GM11168 (cell line): ENCODE results near the gene SYNE2.

Experiments
- in situ Hi-C: fragments of 300-500 bp; cut with MboI; formaldehyde crosslinking; loops from one replicate; pipeline ENCODE4 v1.12.0; 2022; ENCODE audit warnings: low sequenced_read_pairs; ENCODE audit not compliant: unreplicated experiment

SYNE2 gene

GRCh38 chr14:64233531-64234190 is 380.9 kb downstream of the SYNE2 start:
- in situ Hi-C loops = no loop called here

DNA sequence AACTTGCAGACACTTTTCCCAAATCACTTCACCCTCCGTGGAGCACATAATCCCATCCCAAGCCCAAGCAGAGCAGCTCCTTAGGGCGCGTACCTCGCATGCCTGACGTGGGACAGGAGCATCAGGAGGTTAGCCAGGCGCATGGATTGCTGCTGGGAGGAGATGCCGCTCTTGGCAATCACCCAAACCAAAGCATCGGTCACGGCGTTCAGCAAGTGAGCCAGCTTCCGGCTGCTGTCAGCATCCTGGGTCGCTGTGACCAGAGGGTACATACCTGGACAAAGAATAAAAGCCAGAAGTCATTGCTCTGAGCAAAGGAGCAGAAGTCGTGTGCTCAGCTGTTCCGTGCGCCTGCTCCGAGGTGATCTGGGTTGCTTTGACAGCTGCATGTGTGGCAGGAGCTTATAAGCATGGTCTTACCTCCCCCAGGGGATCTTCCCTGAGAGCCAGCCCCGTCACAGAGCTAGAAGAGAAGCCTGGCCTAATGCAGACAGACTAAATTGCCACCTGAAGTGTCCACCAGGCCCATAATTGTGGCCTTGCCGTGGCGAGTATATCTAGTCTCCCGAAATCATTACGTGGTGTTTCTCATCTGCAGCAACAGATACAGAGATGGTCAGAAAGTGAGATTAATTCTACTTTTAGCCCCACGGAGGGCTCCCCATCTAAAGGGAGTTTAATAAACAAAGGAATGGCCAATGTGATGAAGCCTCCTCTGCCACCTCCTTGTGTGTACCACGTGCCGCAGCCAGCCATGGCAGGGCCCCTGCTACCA is 382.3 kb downstream of the SYNE2 start:
- in situ Hi-C loops = no loop called here

DNA sequence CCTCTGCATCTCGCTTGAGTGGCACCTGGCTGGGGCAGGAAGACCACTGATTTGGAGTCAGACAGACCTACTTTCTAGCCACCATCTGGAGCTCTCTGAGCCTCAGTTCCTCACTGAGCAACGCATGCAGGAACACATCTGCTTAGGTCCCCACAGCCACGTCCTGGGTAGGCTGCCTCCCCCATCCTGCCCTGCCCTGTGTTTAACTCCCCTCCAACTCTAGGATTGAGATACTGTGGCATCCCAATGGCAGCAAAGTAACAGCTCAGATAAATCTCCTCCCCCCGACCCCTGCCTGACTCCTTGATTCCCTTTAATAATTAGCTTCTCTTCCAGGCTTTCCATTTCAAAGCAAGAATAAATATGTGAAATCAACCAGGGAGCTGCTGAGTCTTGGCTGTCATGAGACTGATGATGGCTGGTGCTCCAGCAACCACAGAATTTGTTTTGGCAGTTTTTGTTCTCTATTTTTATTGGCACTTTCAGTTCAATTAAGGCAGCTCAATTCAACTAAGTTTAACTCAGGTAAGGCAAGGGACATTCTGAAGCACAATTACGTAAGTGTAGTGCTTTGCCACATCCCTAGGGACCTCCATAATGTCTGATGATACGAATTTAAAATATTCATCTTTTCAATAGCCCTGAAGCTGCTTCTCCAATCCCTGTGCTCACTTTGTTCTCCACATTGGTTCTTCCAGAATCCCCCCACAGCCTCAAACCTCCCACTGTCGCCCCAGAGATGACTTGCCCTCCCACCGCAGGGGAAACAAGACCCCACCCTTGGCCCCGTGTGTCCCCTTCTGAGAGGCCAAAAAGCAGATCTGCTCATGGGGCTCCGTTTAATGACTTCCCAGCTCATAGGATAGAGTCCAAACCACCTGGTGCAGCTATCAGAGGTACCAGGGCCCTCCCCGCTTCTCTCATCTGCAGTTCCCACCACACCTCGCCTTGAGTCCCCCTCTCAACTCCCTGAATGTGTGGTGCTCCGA is 383.1 kb downstream of the SYNE2 start:
- in situ Hi-C loops = no loop called here

GRCh38 chr14:64238049-64238448 is 385.2 kb downstream of the SYNE2 start:
- in situ Hi-C loops = no loop called here

DNA sequence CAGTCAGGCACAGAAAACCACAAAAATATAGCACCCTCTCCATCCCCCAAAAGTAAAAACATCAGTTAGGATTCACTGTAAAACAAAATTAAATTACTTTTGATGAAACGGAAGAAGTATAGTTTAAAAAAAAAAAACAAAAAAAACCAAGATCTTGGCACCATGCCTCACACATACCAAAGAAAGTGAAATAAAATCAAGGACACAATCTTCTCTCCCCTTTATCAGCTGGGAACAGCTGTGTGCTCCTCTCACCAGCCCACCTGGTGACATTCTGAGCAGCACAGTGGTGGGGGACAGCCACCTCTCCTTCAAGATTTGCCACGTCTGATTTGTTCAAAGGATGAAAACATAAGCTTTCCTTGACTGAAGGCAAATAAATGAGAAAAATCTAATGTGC is 385.8 kb downstream of the SYNE2 start:
- in situ Hi-C loops = no loop called here

DNA sequence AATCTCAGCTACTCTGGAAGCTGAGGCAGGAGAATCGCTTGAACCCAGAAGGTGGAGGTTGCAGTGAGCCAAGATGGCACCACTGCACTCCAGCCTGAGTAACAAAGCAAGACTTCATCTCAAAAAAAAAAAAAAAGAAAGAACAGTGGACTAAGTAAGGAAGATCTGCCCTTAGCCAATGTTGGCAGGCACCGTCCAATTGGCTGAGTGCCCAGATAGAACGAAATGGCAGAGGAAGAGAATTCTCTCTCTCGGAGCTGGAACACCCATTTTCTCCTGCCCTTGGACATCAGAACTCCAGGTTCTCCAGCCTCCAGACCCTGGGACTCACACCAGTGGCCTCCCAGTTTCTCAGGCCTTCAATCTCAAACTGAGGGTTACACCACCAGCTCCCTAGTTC is 391.5 kb downstream of the SYNE2 start:
- in situ Hi-C loops = no loop called here

DNA sequence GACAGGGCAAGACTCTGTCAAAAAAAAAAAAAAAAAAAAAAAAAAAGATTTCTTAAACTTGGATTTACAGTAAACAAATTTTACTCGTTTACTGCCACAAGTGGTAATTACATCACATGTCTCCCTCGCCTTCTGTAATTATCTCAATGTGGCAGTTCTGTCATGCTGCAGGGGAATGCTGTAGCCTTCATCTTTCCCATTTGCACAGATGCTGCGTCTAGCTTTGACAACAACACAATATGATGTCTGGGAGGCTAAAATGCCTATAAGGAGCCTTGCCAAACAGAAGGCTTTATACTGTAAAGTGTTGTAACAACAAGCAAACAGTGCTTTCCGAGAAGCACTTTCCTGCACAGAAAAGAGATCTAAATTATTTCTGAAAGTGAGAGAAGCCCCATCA is 392.7 kb downstream of the SYNE2 start:
- in situ Hi-C loops = no loop called here

DNA sequence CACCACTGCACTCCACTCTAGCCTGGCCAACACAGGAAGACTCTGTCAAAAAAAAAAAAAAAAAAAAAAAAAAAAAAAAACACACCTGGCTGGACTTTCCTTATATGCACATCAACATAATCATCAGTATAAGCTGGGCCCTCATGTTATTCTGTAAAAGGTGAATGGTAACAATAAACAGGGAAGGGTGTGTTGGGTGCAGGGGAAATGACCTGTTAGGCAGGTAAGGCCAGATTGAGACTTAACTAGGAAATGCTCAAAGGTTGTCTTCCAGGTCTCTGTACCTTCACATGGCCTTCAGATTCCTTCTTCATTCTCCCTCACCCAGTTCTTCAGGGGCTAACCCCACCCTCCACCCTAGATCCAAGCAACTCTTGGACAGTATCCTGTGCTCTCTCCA is 393.9 kb downstream of the SYNE2 start:
- in situ Hi-C loops = no loop called here

DNA sequence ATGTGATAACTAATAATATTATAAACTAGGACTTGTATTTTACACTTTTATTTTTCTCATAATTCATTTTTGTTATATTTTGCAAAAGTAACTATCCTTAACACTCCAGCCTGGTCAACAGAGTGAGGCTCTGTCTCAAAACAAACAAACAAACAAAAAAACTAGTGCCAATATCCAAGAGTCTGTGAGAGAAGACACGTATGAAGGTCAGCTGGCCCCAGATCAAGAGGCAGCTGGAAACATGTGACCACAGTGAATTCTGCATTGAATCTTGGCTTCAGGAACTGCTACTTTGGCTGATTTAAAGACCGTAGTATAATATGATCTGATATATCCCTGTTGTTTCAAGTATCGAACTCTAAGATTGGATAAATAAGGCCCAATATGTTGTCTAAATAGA is 394.4 kb downstream of the SYNE2 start:
- in situ Hi-C loops = no loop called here

- in situ Hi-C loops = no loop called here
Observed at GRCh38 chr14:64248689-64249088, 395.9 kb downstream of the SYNE2 start.

- in situ Hi-C loops = no loop called here
Observed at GRCh38 chr14:64249363-64249762, 396.6 kb downstream of the SYNE2 start.

DNA sequence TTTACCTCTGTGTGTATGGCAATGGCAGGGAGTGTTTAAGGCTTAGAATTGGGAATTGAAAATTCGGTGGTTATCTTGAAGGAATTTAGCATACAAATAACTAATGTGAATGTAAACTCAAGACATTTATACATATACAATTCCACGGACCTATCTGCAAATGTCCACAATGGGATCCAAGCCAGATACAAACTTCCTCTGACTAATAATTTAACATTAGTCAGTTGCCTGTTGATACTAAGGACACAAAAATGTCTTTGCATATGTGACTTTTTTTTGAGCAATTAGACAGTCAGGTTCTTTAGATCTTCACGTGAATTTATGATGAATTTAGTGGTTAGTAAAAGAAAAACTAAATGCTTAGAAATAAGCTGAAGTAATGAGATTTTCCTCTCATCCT is 400.9 kb downstream of the SYNE2 start:
- in situ Hi-C loops = no loop called here

DNA sequence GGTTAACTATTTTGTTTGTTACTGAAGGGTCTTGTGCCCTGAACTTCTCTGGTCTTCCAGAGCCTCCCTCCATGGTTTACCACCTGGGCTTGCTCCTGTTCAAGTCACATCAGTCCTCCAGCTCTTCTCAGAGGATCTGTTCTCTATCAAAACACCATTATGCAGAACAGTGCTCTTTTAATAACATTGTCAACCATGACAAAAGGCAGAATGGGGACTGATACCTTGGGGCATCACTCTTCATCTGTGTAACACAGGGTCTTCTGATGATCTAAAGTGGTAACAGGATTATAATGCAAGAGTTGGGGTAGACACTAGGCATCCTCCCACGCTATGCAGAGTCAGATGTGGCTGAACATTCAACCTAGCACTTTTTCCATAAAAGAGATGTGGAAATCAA is 403.0 kb downstream of the SYNE2 start:
- in situ Hi-C loops = no loop called here

- in situ Hi-C loops = no loop called here
Observed at GRCh38 chr14:64260418-64260817, 407.6 kb downstream of the SYNE2 start.

- in situ Hi-C loops = no loop called here
Observed at GRCh38 chr14:64265222-64265621, 412.4 kb downstream of the SYNE2 start.

GRCh38 chr14:64266239-64266638 is 413.4 kb downstream of the SYNE2 start:
- in situ Hi-C loops = no loop called here

- in situ Hi-C loops = no loop called here
Observed at GRCh38 chr14:64272019-64272418, 419.2 kb downstream of the SYNE2 start.
